Choroid plexus epithelial cell (primary cell): ENCODE measurements around the gene OBSCN.
"Not testable (repeated sequence)": the region's sequence is repeated elsewhere in the genome, so short reads cannot be mapped to it uniquely, and the experiment has no call there.

Experiments
- DNase-seq: peaks from one replicate; pipeline ENCODE4 v3.0.0-alpha.2; 2010; ENCODE audit warnings: low read depth
- H3K4me3 ChIP-seq: 2 replicates; pipeline ENCODE4 v1.5.1; 2011; ENCODE audit warnings: low read depth, mild to moderate bottlenecking, control low read depth, low read length, moderate library complexity
- TF ChIP-seq, protein P1 (sequence below): conservative IDR thresholded peaks from 2 replicates; pipeline ENCODE4 v1.5.1; 2011; ENCODE audit warnings: low read depth, mild to moderate bottlenecking, control low read depth, inconsistent platforms, low read length, moderate library complexity

The OBSCN gene

GRCh38 chr1:228242409-228242808 lies 34.6 kb downstream of the OBSCN start:
- TF ChIP-seq, protein P1, sequence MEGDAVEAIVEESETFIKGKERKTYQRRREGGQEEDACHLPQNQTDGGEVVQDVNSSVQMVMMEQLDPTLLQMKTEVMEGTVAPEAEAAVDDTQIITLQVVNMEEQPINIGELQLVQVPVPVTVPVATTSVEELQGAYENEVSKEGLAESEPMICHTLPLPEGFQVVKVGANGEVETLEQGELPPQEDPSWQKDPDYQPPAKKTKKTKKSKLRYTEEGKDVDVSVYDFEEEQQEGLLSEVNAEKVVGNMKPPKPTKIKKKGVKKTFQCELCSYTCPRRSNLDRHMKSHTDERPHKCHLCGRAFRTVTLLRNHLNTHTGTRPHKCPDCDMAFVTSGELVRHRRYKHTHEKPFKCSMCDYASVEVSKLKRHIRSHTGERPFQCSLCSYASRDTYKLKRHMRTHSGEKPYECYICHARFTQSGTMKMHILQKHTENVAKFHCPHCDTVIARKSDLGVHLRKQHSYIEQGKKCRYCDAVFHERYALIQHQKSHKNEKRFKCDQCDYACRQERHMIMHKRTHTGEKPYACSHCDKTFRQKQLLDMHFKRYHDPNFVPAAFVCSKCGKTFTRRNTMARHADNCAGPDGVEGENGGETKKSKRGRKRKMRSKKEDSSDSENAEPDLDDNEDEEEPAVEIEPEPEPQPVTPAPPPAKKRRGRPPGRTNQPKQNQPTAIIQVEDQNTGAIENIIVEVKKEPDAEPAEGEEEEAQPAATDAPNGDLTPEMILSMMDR = no peak
- no peak overlapping the region for H3K4me3 ChIP-seq
- no peak for DNase-seq

- DNase-seq = no peak
- TF ChIP-seq, protein P1 = no peak
- no peak overlapping the region for H3K4me3 ChIP-seq
These were observed 35.2 kb downstream of the OBSCN start for GRCh38 chr1:228243093-228243492.

- DNase-seq, H3K4me3 ChIP-seq: not testable (repeated sequence)
These were observed 36.1 kb downstream of the OBSCN start for GRCh38 chr1:228243989-228244388.

DNA sequence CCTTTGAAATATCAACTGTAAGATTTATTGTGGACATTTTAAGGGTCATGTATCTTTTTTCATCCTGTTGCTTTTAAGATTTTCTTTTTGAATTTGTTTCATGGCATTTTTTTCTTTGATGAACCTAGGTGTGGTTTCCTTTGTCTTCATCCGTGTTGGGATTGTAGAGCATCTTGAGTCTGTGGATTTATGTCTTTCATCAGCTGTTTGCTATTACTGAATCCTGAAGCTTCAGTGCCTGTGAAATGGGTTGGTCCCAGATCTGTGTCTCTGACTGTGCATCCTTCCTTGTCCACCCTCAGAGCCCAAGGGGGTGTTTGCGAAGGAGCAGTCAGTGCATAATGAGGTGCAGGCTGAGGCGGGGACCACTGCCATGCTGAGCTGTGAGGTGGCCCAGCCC lies 37.3 kb downstream of the OBSCN start:
- no peak for DNase-seq
- H3K4me3 ChIP-seq = no peak overlapping the region
- TF ChIP-seq, protein P1 = no peak

- no peak overlapping the region for H3K4me3 ChIP-seq
- no peak for DNase-seq
- TF ChIP-seq, protein P1 = no peak
These were observed 38.5 kb downstream of the OBSCN start for GRCh38 chr1:228246216-228246900.

GRCh38 chr1:228249513-228250305 lies 41.9 kb downstream of the OBSCN start:
- no peak for DNase-seq
- TF ChIP-seq, protein P1 = no peak
- H3K4me3 ChIP-seq = no peak overlapping the region

GRCh38 chr1:228252476-228252875 lies 44.6 kb downstream of the OBSCN start:
- not testable (repeated sequence) for DNase-seq, H3K4me3 ChIP-seq

- TF ChIP-seq, protein P1 = no peak
- no peak for DNase-seq
- no peak overlapping the region for H3K4me3 ChIP-seq
These were observed 49.0 kb downstream of the OBSCN start for GRCh38 chr1:228256626-228257375.
